Activated naive CD4-positive, alpha-beta T cell treated with anti-CD3 and anti-CD28 coated beads, Interleukin-2, amount 10 ng/mL, durations not matched to agents 5 hours and 36 hours (primary cell): ENCODE data around the gene AQP1. TPM values are rescaled to one million over a fixed set of nuclear protein-coding genes. Genes with fewer than 3 reads are reported as not detected.

ENCODE experiments used
- total RNA-seq, 2 experiments: library from RNA; stranded (reverse); gene quantifications; one replicate each; pipeline ENCODE4 v1.2.3, GENCODE V29; 2021

Gene AQP1
- total RNA-seq = under 1 TPM; 0.08 to 0.14 TPM

DNA sequence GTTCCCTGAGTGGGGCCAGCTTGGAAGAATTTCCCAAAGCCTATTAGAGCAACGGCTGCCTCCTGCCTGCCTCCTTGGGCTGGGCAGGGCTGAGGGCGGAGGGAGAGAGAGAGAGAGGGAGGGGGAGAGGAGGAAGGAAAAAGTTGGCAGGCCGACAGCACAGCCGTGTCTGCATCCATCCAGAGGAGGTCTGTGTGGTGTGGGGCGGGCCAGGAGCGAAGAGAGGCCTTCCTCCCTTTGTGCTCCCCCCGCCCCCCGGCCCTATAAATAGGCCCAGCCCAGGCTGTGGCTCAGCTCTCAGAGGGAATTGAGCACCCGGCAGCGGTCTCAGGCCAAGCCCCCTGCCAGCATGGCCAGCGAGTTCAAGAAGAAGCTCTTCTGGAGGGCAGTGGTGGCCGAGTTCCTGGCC is at the start of gene AQP1:
Gene AQP1 (plus strand): TSS at position 293 of the 409 bp plus-strand sequence. CDS start 57 bp downstream, at position 350.

DNA sequence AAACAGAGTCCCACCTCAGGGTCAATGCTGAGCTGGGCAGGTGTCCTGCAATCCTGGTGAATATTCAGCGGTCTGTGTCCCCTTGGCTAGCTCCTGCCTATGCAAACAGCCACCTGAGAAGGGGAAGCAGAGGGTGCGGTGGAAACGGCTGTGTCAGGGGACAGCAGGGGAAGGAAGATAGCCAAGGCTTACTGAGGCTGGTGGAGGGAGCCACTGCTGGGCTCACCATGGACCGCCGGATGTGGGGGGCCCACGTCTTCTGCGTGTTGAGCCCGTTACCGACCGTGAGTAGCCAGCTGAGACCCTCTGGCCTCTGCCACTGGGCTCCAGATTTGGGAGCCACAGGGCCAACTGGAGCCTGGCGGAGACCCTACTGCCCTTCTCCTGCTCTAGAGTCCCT is 52.2 kb downstream of the AQP1 start, which contains the start of gene GHRHR:
Gene GHRHR (plus strand): TSS at position 112 of the 400 bp plus-strand sequence. CDS start 116 bp downstream, at position 228.

Other genes with a start within 250 kb of the AQP1 start
- not detected for gene CRHR2, start 229.4 kb upstream of the AQP1 start, total RNA-seq
- gene INMT, start 159.7 kb upstream of the AQP1 start, total RNA-seq = 1 to 10 TPM in 1 of 2 experiments, under 1 TPM in 1; 0.99 to 1.4 TPM
- gene MINDY4, start 140.4 kb upstream of the AQP1 start, total RNA-seq = 1 to 10 TPM; 1.3 TPM
- not detected for gene GHRHR, start 52.1 kb downstream of the AQP1 start, total RNA-seq
- gene ADCYAP1R1, start 140.5 kb downstream of the AQP1 start, total RNA-seq = not detected